Duodenal mucosa (tissue), 2 donors: ENCODE results near the gene SHLD2.
A peak's percentile ranks its signal among the peaks of the same experiment; 100 is the strongest.

Source experiments
- H3K27ac ChIP-seq: one replicate; pipeline ENCODE4 v1.7.0; 2013; ENCODE audit warnings: low read depth, low read length
- H3K27me3 ChIP-seq, 2 donors: one replicate each; pipeline ENCODE4 v1.7.0; 2013; ENCODE audit warnings: low read length in 2 of 2, control low read depth in 1 of 2; ENCODE audit not compliant: insufficient read depth in 2 of 2, control insufficient read depth in 1 of 2
- H3K36me3 ChIP-seq, 2 donors: one replicate each; pipeline ENCODE4 v1.7.0; 2013; ENCODE audit warnings: low read length in 2 of 2, control low read depth in 1 of 2; ENCODE audit not compliant: insufficient read depth in 2 of 2, control insufficient read depth in 1 of 2
- H3K4me1 ChIP-seq, 2 donors: one replicate each; pipeline ENCODE4 v1.7.0; 2013; ENCODE audit warnings: low read length in 2 of 2, control low read depth in 1 of 2; ENCODE audit not compliant: insufficient read depth in 2 of 2, control insufficient read depth in 1 of 2
- H3K4me3 ChIP-seq, 2 donors: one replicate each; pipeline ENCODE4 v1.7.0; 2013; ENCODE audit warnings: low read length in 2 of 2, low read depth in 1 of 2
- H3K9ac ChIP-seq, 2 donors: one replicate each; pipeline ENCODE4 v1.7.0; 2013; ENCODE audit warnings: low read length in 2 of 2, low read depth in 1 of 2
- H3K9me3 ChIP-seq, 2 donors: one replicate each; pipeline ENCODE4 v1.7.0; 2013; ENCODE audit warnings: low read length in 2 of 2, control low read depth in 1 of 2; ENCODE audit not compliant: control insufficient read depth in 1 of 2

SHLD2 gene

GRCh38 chr10:87094373-87095235, at the start of gene SHLD2, which contains the start of gene GLUD1:
TSS of gene SHLD2 (plus strand) at chr10:87095206. CDS start at chr10:87151355, 56,149 bp downstream.
TSS of gene GLUD1 (minus strand) at chr10:87094843. CDS start at chr10:87094769, 74 bp downstream.
- no peaks in the 10 kb centered on the region for H3K27me3 ChIP-seq
- peak within 1 kb of the TSS; percentile 79 to 92 for H3K9ac ChIP-seq
- H3K9me3 ChIP-seq = no peaks in the 10 kb centered on the region
- peaks cover 0 to 5% of the 10 kb centered on the region in 2 donors for H3K36me3 ChIP-seq
- H3K4me3 ChIP-seq = peak within 1 kb of the TSS; percentile 83 to 97
- peaks cover 28 to 36% of the 10 kb centered on the region in 2 donors for H3K4me1 ChIP-seq
- peak within 1 kb of the TSS; percentile 93 for H3K27ac ChIP-seq

GRCh38 chr10:87045434-87045938, 49.5 kb upstream of the SHLD2 start:
- Histone ChIP-seq H3K27ac (no peak overlapping the region), H3K4me3 (no peak overlapping the region), H3K9me3 (no peaks in the 10 kb centered on the region), H3K4me1 (no peaks in the 10 kb centered on the region), H3K9ac (no peak overlapping the region), H3K36me3 (peaks cover 5 to 31% of the 10 kb centered on the region in 2 donors), H3K27me3 (no peaks in the 10 kb centered on the region)

GRCh38 chr10:87053111-87053510, 41.9 kb upstream of the SHLD2 start:
- Histone ChIP-seq H3K27ac (no peak overlapping the region), H3K9me3 (no peaks in the 10 kb centered on the region), H3K9ac (no peak overlapping the region), H3K4me3 (no peak overlapping the region), H3K27me3 (no peaks in the 10 kb centered on the region), H3K36me3 (peaks cover 17 to 85% of the 10 kb centered on the region in 2 donors), H3K4me1 (no peaks in the 10 kb centered on the region)

- Histone ChIP-seq H3K9me3 (no peaks in the 10 kb centered on the region), H3K36me3 (peaks cover 20 to 88% of the 10 kb centered on the region in 2 donors), H3K4me3 (no peak overlapping the region), H3K27ac (no peak overlapping the region), H3K27me3 (no peaks in the 10 kb centered on the region), H3K9ac (no peak overlapping the region), H3K4me1 (no peaks in the 10 kb centered on the region)
Measured at GRCh38 chr10:87053577-87054181, 41.3 kb upstream of the SHLD2 start.

GRCh38 chr10:87054373-87055295, 40.4 kb upstream of the SHLD2 start:
- Histone ChIP-seq H3K4me1 (no peaks in the 10 kb centered on the region), H3K36me3 (peaks cover 25 to 88% of the 10 kb centered on the region in 2 donors), H3K27ac (no peak overlapping the region), H3K4me3 (no peak overlapping the region), H3K9me3 (no peaks in the 10 kb centered on the region), H3K9ac (peak overlapping the region in 1 of 2 donors; percentile 2), H3K27me3 (no peaks in the 10 kb centered on the region)

GRCh38 chr10:87058171-87058570, 36.8 kb upstream of the SHLD2 start:
- H3K9ac ChIP-seq = no peak overlapping the region
- no peak overlapping the region for H3K27ac ChIP-seq
- no peaks in the 10 kb centered on the region for H3K9me3 ChIP-seq
- no peak overlapping the region for H3K4me3 ChIP-seq
- H3K36me3 ChIP-seq = peaks cover 24 to 81% of the 10 kb centered on the region in 2 donors
- H3K4me1 ChIP-seq = no peaks in the 10 kb centered on the region
- H3K27me3 ChIP-seq = no peaks in the 10 kb centered on the region

- Histone ChIP-seq H3K9me3 (no peaks in the 10 kb centered on the region), H3K4me1 (no peaks in the 10 kb centered on the region), H3K27me3 (no peaks in the 10 kb centered on the region), H3K9ac (no peak overlapping the region), H3K27ac (no peak overlapping the region), H3K36me3 (peaks cover 26 to 77% of the 10 kb centered on the region in 2 donors), H3K4me3 (no peak overlapping the region)
Measured at GRCh38 chr10:87059401-87059800, 35.6 kb upstream of the SHLD2 start.

GRCh38 chr10:87060280-87060928, 34.6 kb upstream of the SHLD2 start:
- Histone ChIP-seq H3K36me3 (peaks cover 30 to 75% of the 10 kb centered on the region in 2 donors), H3K4me1 (no peaks in the 10 kb centered on the region), H3K4me3 (no peak overlapping the region), H3K27me3 (no peaks in the 10 kb centered on the region), H3K9me3 (no peaks in the 10 kb centered on the region), H3K27ac (no peak overlapping the region), H3K9ac (no peak overlapping the region)

- Histone ChIP-seq H3K36me3 (peaks cover 40 to 78% of the 10 kb centered on the region in 2 donors), H3K9ac (no peak overlapping the region), H3K4me3 (no peak overlapping the region), H3K27ac (no peak overlapping the region), H3K27me3 (no peaks in the 10 kb centered on the region), H3K4me1 (peaks cover 0 to 23% of the 10 kb centered on the region in 2 donors), H3K9me3 (no peaks in the 10 kb centered on the region)
Measured at GRCh38 chr10:87064651-87065050, 30.4 kb upstream of the SHLD2 start.
